NCI-H2081 treated with DMSO at 0.1 percent for 48 hours (cell line): ENCODE data around the gene LRP2.

Experiments used
- DNase-seq: peaks from one replicate; lab custom pipeline; 2025; lab: John Stamatoyannopoulos, UW

LRP2 gene

DNA sequence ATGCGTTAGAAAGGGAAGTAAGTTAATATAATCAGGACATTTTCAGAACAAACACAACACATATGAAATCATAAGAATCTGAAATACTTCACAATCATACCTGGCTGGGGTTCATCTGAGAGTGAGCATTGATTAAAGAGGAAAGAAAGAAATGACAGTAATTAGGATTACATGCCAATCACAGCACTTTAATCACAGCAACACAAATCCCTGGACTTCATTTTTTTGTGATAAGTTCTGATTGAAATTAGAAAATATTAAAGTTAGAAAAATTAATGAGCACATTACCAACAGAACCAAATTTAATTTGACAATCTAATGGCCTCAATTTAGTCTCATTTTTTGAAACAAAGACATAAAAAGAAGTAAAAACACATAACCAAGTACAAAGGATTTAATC is 121.9 kb downstream of the LRP2 start:
- no peak for DNase-seq

DNA sequence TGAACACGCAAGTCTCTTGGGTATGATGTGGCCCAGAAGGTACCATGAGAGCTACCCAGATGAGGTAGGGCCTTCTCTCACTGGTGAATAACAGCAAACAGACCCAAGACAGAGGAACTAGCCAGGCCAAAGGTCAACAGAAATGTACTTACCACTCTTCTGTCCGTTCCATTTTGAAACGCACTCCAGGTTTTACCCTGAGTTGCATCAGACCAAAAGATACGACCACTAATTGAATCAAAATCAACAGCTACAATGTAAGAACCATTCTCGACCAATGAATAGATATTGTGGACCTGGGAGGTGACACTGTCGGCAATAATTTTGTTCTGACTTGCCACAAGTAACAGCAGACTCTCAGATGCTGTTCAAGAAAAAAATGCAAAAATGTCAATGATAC is 124.4 kb downstream of the LRP2 start:
- no peak for DNase-seq

DNA sequence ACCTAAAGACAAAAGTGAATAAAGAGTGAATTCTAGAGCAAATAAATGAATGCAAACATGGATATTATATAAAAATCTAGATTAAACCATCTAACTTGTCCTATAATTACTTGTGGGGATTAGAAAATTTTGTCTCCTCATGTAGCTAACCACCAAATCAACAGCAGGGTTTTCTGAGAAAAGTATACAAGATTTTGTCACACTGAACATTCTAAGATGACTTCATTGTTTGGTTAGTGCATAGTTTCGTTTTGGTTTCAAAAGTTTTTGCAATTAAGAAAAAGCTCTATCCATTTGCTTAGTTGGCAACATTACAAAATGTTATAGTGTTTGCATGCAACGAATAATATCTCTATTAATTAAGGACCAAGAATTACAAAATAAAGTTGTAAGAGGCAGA is 125.0 kb downstream of the LRP2 start:
- no peak for DNase-seq

DNA sequence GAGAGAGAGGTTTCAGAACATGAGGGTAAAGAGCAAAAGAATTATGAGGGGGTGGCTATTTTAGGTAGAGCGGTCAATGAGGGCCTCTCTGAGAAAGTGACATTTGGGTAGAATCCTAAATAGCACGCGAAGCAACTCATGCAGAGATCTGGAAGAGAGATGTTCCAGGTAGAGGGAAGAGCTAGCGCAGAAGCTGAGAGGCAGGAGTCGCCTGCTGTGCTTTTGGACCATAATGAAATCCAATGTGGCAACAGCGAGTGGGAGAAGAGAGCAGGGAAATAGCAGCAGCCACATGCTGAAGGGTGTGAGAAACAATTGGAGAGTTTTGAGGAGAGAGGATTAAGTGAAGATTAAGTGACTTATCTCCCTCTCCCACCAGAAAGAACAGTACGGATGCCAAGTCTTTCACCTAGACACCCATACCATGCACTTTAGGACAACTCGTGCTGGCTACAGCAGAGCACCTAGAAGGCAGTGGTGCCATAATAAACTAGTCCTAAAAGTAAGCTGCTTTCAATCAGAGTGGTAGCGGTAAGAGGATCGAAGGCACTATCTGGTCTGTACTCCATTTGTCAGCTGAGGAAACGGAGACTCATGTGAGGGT is 129.7 kb downstream of the LRP2 start:
- DNase-seq: no peak

DNA sequence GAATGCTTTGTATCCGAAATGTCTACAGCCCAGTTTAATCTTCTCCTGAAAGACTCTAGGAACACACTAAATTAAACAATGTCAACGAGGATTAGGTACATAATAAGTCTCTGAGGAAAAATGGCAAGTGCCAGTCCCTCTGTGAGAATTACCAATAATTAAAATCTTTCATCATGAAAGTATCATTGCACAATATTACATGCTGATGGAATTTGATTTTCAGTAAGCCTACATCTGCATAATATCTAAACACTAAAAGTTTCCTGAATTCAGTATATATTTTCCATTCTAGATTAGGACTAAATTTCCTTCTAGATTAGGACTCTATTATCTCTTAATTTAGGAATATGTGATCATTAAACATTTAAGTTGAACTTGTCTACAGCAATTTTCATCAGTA is 132.1 kb downstream of the LRP2 start:
- no peak for DNase-seq

DNA sequence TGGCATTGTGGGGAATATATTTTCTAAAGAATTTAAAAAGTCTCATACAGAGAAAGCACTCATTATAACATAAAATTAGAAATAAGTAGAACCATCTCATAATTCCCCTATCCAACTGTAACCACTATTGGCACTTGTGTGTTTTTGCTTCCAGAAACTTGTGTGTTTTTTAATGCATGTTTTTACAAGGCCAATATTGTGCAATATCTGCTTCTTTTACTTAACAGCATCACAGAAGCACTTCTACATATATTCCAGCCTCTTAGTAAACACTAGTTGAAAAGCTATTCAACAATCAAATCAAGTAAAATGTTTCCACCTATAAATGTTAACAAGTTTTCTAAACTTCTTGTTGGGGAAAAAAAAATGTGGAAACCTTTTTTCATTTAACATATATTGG is 132.7 kb downstream of the LRP2 start:
- no peak for DNase-seq

DNA sequence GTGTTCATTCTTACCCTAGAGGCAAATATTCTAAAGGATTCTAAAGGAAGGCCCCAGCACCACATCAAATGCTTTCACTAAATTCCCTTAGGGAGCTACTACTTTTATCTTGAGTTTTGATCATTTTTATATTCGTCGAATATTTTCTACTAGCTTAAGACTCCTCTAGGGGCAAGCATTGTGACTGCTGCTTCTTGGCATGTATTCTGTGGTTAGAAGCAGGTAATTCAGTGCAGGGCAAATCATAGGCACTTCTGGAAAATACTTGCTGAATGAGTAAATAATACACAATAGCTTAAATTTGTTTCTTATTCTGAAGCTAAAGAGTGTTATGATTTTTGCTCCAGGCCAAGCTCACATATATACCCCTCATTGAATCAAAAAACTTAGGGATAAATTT is 136.4 kb downstream of the LRP2 start:
- no peak for DNase-seq

DNA sequence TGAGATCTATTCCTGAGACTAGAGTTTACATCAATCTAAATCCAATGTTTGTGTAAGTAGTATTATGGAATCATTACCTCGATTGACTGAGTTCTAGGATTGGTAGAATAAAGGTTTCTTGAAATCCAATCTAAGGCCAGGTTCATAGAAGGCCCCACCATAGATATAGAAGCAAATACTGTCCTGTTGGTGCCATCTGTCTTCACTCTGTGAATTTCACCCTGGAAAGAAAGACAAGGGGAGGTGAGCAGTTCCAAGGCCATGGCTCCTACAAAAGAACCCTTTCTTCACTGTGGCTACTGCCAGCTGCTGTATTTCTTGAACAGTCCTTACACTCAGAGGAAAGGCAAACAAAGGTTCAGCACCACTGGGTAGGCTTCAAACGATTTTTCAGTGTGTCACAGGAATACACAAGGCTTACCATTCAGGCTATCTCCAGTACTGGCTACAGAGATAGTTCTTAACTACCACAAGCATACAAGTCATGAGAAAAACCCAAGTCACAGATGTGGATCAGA is 137.0 kb downstream of the LRP2 start:
- no peak for DNase-seq

DNA sequence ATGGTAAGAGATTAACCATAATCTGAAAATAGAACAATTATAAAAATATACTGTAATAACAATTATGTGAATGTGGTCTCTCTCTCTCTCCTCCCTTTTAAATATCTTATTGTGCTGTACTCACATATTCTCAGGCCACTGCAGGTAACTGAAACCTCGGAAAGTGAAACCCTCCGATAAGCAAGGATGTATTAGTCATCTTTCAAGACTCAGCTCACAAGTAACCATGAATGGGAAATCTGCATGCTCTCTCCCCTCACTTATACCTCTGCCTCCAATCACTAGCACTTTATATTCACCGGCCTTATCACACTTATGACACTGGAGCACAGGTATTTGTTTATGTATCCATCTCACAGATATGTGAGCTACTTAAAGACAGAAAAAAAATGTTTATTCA is 139.7 kb downstream of the LRP2 start:
- no peak for DNase-seq

DNA sequence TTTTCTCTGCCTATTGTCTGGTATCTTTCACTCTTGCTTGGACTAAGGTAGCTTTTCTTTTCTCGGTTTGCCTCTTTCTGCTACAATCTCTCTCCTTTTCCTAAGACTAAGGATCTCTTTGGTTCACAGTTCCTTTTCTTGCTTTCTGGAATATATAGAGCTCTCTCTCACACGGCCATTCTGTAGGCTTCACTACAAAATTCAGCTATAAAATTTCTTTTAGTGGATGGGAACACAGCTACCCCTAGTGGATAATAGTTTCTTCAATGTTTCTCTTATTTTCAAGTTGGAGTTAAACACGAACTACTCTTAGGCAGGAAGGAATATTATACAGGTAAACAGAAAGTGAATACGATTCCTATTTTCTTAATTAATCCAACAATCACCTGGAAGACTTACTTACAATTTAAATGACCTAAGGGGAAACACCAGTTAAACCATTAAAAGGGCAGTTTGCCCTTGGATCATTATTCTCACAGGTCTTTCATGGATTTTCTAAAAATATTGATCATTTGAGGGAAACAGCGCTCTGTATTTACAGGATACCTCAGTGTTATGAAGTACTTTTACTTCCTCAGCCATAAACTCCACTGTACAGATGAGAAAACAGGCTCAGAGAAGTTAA is 140.5 kb downstream of the LRP2 start:
- no peak for DNase-seq

DNA sequence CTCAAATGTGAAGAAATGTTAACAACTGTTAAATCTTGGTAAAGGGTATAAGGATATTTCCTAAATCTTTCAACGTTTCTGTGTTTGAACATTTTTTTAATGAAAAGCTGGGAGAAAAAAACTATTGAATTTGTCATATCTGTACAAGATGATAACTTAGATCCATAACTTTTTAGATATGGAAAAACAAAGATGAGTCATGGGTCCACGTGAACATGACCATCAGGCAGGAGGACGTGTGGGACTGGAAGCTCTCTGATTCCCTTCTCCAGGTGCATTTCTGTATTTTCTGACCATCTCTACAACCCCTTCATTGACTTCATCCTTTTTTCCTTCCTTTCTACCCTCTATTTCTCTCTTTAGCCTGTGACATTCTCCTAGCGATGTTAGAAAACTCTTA is 151.4 kb downstream of the LRP2 start:
- DNase-seq: no peak

DNA sequence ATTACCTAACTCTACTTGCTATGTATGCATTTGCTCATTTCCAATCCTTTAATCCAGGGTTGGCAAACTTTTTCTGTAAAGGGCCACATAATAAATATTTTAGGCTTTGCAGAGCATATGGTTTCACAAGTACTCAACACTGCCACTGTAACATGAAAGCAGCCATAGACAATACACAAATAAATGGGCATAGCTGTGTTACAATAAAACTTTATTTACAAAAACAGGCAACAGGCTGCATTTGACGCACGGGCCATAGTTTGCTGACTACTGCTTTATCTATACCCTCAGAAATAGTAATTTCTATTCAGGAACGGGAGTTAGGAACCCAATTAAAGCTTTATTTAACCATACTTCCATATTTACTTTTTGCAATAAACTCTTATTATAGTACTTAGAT is 154.3 kb downstream of the LRP2 start:
- DNase-seq: no peak

DNA sequence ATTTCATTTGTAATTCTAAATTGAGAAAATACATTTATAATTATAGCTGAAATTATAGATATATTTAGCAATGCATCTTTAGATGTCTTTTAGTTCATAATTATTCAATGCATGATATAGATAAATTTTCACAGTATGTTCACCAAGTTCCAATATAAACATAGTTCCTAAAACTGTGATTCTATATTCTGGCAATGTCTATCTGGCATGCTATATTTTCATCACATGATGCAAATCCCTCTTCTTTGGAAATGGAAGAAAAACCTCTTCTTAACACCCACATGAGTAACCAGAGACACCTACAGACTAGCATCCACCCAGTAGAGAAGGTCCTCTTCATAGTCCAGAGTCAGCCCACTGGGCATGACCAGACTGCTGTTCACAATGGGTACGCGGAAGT is 157.2 kb downstream of the LRP2 start:
- no peak for DNase-seq

DNA sequence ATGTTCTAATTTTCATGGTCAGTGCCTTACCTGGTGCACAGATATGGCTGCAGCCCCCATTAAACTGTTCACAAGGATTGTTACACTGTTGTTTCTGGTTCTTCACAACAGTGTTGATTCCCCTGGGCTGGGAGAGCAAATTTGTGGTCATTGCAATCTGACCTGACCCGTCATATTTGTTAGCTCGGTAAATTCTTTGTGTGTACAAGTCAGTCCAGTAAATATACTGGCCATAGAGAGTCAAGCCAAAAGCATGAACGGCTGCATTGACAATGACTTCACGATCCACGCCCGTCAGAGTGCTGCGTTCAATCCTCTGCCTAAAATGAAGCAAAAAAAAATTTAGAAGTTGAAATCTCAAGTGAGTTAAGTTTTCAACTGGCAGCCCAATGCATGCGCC is 158.4 kb downstream of the LRP2 start:
- DNase-seq: no peak

DNA sequence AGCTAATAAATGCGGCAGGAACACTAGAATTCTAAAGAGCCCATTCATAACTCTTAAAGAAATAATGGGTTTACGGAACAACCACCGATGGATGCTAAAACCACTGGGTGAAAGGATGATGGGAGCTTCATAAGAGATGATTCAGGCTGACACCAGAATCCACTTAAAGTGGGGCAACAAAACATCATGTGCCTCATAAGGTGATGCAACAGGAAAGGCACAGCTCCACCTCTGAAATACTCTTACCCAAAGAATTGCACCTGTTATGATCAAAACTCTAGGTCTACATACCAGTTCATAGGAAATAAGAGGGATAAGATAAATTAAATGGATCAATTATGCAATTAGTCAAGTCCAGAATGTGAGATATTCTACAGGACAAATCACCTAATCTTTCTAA is 161.6 kb downstream of the LRP2 start:
- DNase-seq: no peak

DNA sequence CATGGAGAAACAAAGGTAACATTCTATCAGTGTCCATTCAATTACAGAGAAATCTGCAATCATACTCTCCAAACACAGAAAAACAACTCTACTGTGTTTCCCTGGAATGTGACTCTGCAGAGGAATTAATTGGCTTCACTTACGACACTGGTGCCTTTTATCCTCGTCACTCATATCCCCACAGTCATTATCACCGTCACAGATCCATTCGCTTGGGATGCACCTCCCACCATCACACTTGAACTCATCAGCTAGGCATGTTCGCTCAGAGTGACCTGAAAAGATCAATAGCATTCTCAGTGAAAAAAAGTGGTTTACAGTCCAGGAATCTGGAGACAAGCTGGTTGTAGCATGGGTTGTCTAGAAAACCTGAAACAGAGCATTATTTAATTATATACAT is 168.7 kb downstream of the LRP2 start:
- DNase-seq: no peak

DNA sequence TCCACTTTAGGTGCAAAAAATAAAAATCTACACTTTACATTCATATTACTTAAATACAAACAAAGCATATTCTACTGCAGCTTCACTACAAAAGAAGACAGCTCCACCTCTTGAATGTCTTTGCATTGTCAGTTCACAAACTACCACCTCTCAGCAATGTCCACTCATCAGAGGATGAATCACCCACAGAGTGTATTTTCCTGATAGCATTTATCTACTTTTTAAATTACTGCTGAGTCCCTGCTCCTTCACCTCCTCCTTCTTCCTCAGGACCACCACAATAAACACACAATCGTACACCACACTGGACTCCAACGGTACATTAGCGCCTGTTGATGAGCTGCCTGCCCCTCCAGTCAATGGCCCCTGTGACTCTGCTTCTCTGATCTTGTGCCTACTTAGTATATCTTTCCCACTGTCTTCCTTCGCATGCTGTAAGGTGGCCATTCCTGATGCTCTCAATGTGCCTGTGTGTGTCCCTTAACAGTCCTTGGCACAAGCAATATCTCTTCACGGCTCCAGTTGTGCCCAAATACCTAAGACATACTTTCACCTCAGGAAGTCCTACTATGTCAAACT is 172.0 kb downstream of the LRP2 start:
- DNase-seq: no peak

DNA sequence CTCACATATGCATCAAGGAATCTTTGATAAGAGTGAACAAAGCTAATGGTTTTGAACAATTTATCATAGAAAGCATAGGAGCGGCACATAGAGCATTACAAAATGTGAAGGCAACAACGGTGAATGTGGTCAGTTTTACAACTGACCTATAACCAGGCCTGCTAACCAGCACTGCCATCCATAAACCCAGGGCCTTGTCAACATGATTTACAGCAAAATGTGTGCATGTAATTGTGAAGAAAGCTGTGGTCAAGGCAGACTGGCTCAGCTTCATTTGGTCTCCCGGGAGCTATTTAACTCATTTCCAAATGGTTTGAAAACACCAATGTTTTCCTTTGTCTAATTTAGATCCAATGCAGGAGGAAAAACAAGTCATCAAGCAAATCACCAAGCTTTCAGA is 173.2 kb downstream of the LRP2 start:
- no peak for DNase-seq

DNA sequence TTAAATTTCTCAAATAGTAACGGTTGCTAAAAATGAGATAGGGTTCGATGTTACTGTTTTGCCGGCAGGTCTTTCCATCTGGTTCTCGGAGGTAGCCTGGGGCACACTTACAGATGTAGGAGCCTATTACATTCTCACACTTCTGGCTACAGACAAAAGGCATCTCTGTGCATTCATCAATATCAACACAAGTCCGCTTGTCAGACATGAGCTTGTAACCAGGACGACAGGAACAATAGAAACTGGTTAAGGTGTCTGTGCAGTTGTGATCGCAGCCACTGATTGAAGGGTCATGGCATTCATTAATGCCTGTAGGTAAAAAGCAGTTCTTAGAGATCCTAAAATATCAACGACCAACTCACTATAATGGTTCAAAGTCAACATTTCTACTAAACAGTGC is 176.6 kb downstream of the LRP2 start:
- DNase-seq: no peak

DNA sequence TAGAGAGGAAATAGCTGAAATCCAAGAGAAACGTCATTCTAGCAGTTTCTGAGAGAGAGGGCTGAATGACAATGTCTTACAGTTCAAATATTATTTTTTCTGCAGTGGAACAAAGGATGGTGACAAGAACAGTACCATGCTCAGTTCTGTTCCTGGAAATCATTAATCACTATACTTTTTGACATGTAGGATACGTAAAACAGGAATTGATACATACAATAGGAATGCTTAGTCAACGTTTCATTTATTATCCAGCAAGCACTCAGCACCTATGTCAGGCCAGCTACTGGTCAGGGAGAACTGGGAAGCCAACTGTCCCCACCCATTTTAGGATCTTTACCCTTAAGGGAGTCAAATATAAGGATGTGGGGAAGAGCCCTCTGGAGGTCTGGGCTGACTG is 178.3 kb downstream of the LRP2 start:
- no peak for DNase-seq

DNA sequence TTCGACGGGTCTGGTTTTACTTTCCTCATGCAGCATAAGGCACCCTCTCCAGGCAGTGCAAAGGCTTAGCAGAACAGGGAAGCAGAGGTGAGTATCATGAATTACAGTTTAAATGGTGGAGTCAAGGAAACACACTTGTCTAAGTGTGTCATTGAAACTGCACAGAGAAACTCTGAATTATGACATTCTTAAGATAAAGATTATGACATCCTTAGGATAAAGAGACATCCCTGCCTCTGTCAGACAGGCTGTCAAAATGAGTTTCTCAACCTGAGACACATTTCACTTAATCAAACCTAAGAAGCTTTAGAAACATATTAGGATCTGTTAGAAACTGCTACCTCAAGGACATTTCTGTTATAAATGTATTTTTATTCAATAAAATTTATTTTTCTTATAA is 179.8 kb downstream of the LRP2 start:
- DNase-seq: no peak

DNA sequence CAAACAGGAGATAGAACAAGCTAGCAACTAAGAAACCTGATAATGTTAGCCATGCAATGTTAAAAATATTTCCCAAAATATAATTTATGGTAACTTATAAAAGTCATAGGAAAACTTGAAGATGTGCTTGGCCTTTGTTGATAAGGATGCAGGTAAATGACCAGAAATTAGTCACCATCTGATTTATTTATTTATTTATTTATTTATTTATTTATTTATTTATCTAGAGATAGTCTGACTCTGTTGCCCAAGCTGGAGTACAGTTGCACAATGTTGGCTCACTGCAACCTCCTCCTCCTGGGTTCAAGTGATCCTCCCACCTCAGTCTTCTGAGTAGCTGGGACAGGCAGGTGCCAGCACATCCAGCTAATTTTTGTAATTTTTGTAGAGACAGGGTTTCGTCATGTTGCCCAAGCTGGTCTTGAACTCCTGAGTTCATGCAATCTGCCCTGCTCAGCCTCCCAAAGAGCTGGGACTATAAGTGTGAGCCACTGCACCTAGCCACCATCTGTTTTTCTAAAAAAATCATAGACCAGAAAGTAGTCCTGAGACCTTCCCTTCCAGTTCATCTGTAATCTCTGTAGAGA is 183.4 kb downstream of the LRP2 start:
- no peak for DNase-seq

DNA sequence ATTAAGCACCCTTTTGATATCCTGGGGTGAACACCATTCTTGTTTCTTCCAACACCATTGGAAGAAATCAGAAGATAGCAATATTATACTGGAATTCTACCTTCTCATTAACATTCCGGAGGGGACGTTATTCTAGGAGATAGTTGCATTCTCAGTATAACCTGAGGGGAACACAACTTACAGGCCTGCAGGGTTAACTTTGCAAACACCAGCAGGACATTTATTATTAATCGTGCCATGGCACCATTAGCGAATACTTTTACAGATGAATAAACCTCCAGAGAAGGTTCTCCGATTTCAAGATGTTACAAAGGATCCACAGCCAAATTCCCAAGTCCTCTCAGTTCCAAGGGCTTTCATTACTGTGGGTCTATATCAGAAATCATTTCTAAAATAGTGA is 184.0 kb downstream of the LRP2 start:
- DNase-seq: no peak

DNA sequence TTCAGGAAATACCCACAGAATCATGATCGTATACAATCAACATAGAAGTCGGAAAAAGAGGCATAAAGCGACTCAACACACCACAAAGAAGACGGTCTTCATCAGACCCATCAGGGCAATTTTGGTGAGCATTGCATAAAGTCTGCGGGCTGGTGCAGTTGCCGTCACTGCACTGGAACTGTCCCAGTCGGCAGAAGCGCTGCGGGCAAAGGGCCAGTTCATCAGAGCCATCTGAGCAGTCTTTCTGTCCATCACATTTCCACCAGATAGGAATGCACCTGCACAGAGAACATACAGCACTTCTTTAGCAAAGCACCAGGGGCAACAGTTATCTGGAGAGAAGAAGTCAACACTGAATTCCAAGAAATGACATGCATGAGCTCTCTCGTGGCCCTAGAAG is 187.2 kb downstream of the LRP2 start:
- DNase-seq: no peak
